GM18861 (cell line): ENCODE measurements around the gene SULT1B1.
A peak's percentile ranks its signal among the peaks of the same experiment; 100 is the strongest.

Experiments used
- ATAC-seq: cut with Tn5 transposase; IDR thresholded peaks from one replicate; pipeline ENCODE4 v1.9.1; 2021; ENCODE audit not compliant: unreplicated experiment

The SULT1B1 gene

GRCh38 chr4:69701696-69702095, 58.7 kb downstream of the SULT1B1 start:
- ATAC-seq: no peak

- no peak for ATAC-seq
Measured at GRCh38 chr4:69697536-69698242, 62.7 kb downstream of the SULT1B1 start.

- ATAC-seq: peak; percentile 78
Measured at GRCh38 chr4:69689599-69689998, 70.8 kb downstream of the SULT1B1 start.

GRCh38 chr4:69684804-69685203, 75.6 kb downstream of the SULT1B1 start:
- no peak for ATAC-seq
